ENCODE data around the gene POC5. TPM values are rescaled to one million over a fixed set of nuclear protein-coding genes. Genes with fewer than 3 reads are reported as not detected.

POC5 gene
- total and polyA plus RNA-seq, 2 of the 8 experiments (the other 6 are each of a cell fraction or from before 2014, with no cell fraction given) = 11.2 to 12.1 TPM

- Histone ChIP-seq H3K56ac (replicated peaks; ENCODE audit: insufficient read length, low read depth, low read length) (no peak overlapping the region), H3K27me3 (replicated peaks in 1 of 4; ENCODE audit: control insufficient read depth in 3 of 4, extremely low read depth in 1 of 4, insufficient read depth in 3 of 4, low read length in 3 of 4) (no peaks in the 10 kb centered on the region; a peak in 1 of 7 replicates), H2BK15ac (ENCODE audit: low read length) (no peak overlapping the region), H4K8ac (ENCODE audit: extremely low read depth, insufficient read depth, low read length) (no peak overlapping the region), H3K4me2 (ENCODE audit: insufficient read depth in 1 of 2, low read depth in 2 of 2, low read length in 2 of 2) (no peak overlapping the region), H3K4ac (replicated peaks; ENCODE audit: insufficient read length, low read depth, low read length) (no peak overlapping the region), H2BK20ac (ENCODE audit: low read length) (no peak overlapping the region), H2BK5ac (ENCODE audit: low read depth, low read length) (no peak overlapping the region), H3K27ac (ENCODE audit: low read depth, low read length) (no peak overlapping the region), H3K14ac (ENCODE audit: insufficient read length) (no peak overlapping the region), H3K9ac (replicated peaks in 1 of 4; ENCODE audit: extremely low read depth in 1 of 4, low read depth in 3 of 4, low read length in 3 of 4) (no peak overlapping the region), H3K79me2 (ENCODE audit: control insufficient read depth in 1 of 2, insufficient read depth in 2 of 2, low read length in 2 of 2) (peaks cover 0 to 2% of the 10 kb centered on the region in 2 experiments; a peak in 2 of 4 replicates), H3K36me3 (ENCODE audit: control insufficient read depth in 2 of 4, insufficient read depth in 4 of 4, low read length in 3 of 4) (no peaks in the 10 kb centered on the region), H4K5ac (ENCODE audit: insufficient read length, low read depth, low read length) (no peak overlapping the region), H2AFZ (ENCODE audit: low read length) (no peak overlapping the region), H2AK5ac (ENCODE audit: low read depth, low read length) (no peak overlapping the region), H4K20me1 (replicated peaks in 1 of 2; ENCODE audit: control insufficient read depth in 1 of 2, insufficient read depth in 2 of 2, low read length in 2 of 2) (no peaks in the 10 kb centered on the region), H3K23me2 (ENCODE audit: low read depth, low read length) (peaks cover 5% of the 10 kb centered on the region), H3K9me3 (ENCODE audit: insufficient read depth in 2 of 2, low read depth in 1 of 2, low read length in 1 of 2) (no peaks in the 10 kb centered on the region), H3K23ac (ENCODE audit: insufficient read length) (no peak overlapping the region), H3K4me1 (replicated peaks in 1 of 4; ENCODE audit: control insufficient read depth in 3 of 4, insufficient read depth in 4 of 4, low read length in 3 of 4) (peaks cover 0 to 2% (median 0%) of the 10 kb centered on the region in 4 experiments; a peak in 3 of 7 replicates), H3K18ac (ENCODE audit: extremely low read depth, low read length) (no peak overlapping the region), H3K79me1 (ENCODE audit: low read depth, low read length) (no peaks in the 10 kb centered on the region), H2BK120ac (replicated peaks; ENCODE audit: low read depth, low read length) (no peak overlapping the region), H4K91ac (replicated peaks; ENCODE audit: insufficient read length, low read length) (no peak overlapping the region), H3K4me3 (ENCODE audit: extremely low read depth in 1 of 4, insufficient read depth in 2 of 4, low read depth in 3 of 4, low read length in 4 of 4) (no peak overlapping the region), H2BK12ac (ENCODE audit: low read depth, low read length) (no peak overlapping the region)
- DNase-seq (ENCODE audit: low read depth in 1 of 2, low spot score in 2 of 2) = no peak
- 84% methylated on average over 5 of the region's 5 CpGs; no CpG with 5 or more reads in 1 of the 2 experiments for WGBS, 2 experiments (ENCODE audit: extremely low coverage in 1 of 2, insufficient coverage in 1 of 2, insufficient read length in 1 of 2, insufficient replicate concordance in 2 of 2, low coverage in 1 of 2, low lambda C conversion rate in 2 of 2, missing lambda C conversion rate in 1 of 2)
- POLR2A ChIA-PET (ENCODE audit: partially characterized antibody) = no interaction called here
- no peak for FAIRE-seq
- CTCF ChIA-PET (ENCODE audit: partially characterized antibody) = interaction anchor here (0.6 kb wide), 1 partner anchor 100 kb away, joined by 3 read pairs; no protein-coding TSS in a partner anchor
- TF ChIP-seq JUND (IDR thresholded peaks at IDR 0.05; ENCODE audit: low read length) (no peak), POU5F1 (IDR thresholded peaks at IDR 0.05; ENCODE audit: low read depth, low read length) (no peak), CHD1 (IDR thresholded peaks at IDR 0.05; ENCODE audit: low read depth, low read length) (no peak), TAF1 (IDR thresholded peaks at IDR 0.05; ENCODE audit: low read depth, low read length) (no peak), TAF7 (optimal IDR thresholded peaks at IDR 0.05; ENCODE audit: borderline replicate concordance, low read depth, low read length) (no peak), EGR1 (IDR thresholded peaks at IDR 0.05; ENCODE audit: borderline replicate concordance, low read depth, low read length) (no peak), YY1 (IDR thresholded peaks at IDR 0.05; ENCODE audit: low read depth, low read length) (no peak), BCL11A (IDR thresholded peaks at IDR 0.05; ENCODE audit: low read depth in 2 of 2, low read length in 2 of 2) (no peak), EP300 (IDR thresholded peaks at IDR 0.05; ENCODE audit: borderline replicate concordance in 1 of 2, low read depth in 2 of 2, low read length in 2 of 2) (no peak), TEAD4 (IDR thresholded peaks at IDR 0.05; ENCODE audit: low read depth, low read length) (no peak), FOSL1 (IDR thresholded peaks at IDR 0.05; ENCODE audit: insufficient read depth, low read depth, low read length) (no peak), GABPA (IDR thresholded peaks at IDR 0.05; ENCODE audit: borderline replicate concordance, insufficient read depth, low read length) (no peak)
- TF ChIP-seq, protein P1, sequence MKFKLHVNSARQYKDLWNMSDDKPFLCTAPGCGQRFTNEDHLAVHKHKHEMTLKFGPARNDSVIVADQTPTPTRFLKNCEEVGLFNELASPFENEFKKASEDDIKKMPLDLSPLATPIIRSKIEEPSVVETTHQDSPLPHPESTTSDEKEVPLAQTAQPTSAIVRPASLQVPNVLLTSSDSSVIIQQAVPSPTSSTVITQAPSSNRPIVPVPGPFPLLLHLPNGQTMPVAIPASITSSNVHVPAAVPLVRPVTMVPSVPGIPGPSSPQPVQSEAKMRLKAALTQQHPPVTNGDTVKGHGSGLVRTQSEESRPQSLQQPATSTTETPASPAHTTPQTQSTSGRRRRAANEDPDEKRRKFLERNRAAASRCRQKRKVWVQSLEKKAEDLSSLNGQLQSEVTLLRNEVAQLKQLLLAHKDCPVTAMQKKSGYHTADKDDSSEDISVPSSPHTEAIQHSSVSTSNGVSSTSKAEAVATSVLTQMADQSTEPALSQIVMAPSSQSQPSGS (IDR thresholded peaks at IDR 0.05; ENCODE audit: low read length) = no peak
Measured at GRCh38 chr5:75720882-75721281, 3.6 kb upstream of the POC5 start.

Measured in H1 (cell line).